Liver (tissue), 3 donors: ENCODE data around the gene LCMT2.

Experiments
- CTCF ChIP-seq: fragments of 150-350 bp; IDR thresholded peaks from 2 replicates; pipeline ENCODE4 v1.5.1; 2017; ENCODE audit warnings: improper control_type of control experiment, low read depth, low read length; ENCODE audit not compliant: missing input control
- EGR1 ChIP-seq, 2 donors: IDR thresholded peaks; 2 replicates each; pipeline ENCODE4 v1.6.1; 2016 to 2018; ENCODE audit warnings: antibody characterized with exemption in 2 of 2, low read depth in 2 of 2
- FOXA1 ChIP-seq: IDR thresholded peaks from 2 replicates; pipeline ENCODE4 v1.6.1; 2016; ENCODE audit warnings: antibody characterized with exemption
- FOXA2 ChIP-seq: IDR thresholded peaks from 2 replicates; pipeline ENCODE4 v1.6.1; 2016; ENCODE audit warnings: antibody characterized with exemption
- JUND ChIP-seq, 2 donors: IDR thresholded peaks; 2 replicates each; pipeline ENCODE4 v1.6.1; 2016; ENCODE audit warnings: antibody characterized with exemption in 2 of 2
- RXRA ChIP-seq, 2 donors: IDR thresholded peaks; 2 replicates each; pipeline ENCODE4 v1.6.1; 2017 to 2018; ENCODE audit warnings: antibody characterized with exemption in 2 of 2, mild to moderate bottlenecking in 1 of 2
- SP1 ChIP-seq: IDR thresholded peaks from 2 replicates; pipeline ENCODE4 v1.6.1; 2018; ENCODE audit warnings: antibody characterized with exemption, mild to moderate bottlenecking
- TAF1 ChIP-seq: conservative IDR thresholded peaks from 2 replicates; pipeline ENCODE4 v1.6.1; 2016; ENCODE audit warnings: antibody characterized with exemption, mild to moderate bottlenecking
- YY1 ChIP-seq: IDR thresholded peaks from 2 replicates; pipeline ENCODE4 v1.6.1; 2016; ENCODE audit warnings: antibody characterized with exemption, mild to moderate bottlenecking
- ZBTB33 ChIP-seq: IDR thresholded peaks from 2 replicates; pipeline ENCODE4 v1.6.1; 2016; ENCODE audit warnings: antibody characterized with exemption
- TF ChIP-seq, protein P1 (sequence below): IDR thresholded peaks from 2 replicates; pipeline ENCODE4 v1.6.1; 2016; ENCODE audit warnings: antibody characterized with exemption
- TF ChIP-seq, protein P2 (sequence below): IDR thresholded peaks from 2 replicates; pipeline ENCODE4 v1.6.1; 2016; ENCODE audit warnings: antibody characterized with exemption
- TF ChIP-seq, protein P3 (sequence below): IDR thresholded peaks from 2 replicates; pipeline ENCODE4 v1.6.1; 2016; ENCODE audit warnings: antibody characterized with exemption, mild to moderate bottlenecking
- donor health status: healthy.
- donor health status: healthy.

DNA sequence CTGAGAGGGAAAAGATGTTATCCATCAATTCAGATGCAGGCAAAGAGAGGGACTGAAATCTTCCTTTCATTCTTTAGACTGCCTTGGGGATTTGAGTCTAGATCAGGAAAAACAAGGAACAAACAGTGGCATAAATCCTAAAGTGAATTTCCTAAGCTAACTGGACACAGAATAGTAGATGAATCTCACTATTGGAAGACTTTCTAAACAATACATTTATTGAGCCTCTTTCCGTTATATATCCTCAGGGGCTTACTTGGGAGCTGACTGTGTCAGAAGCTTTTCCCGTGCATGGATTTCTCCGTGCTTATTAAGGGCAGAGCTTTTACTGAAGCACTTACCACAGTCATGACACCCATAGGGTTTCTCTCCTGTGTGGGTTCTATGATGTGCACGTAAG lies 30.4 kb upstream of the LCMT2 start:
- no peak for TF ChIP-seq CTCF
- TF ChIP-seq, protein P1, sequence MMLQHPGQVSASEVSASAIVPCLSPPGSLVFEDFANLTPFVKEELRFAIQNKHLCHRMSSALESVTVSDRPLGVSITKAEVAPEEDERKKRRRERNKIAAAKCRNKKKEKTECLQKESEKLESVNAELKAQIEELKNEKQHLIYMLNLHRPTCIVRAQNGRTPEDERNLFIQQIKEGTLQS, result no peak
- TF ChIP-seq EGR1 (IDR thresholded peaks at IDR 0.05; ENCODE audit: low read depth in 2 of 2), result no peak
- TF ChIP-seq, protein P2, sequence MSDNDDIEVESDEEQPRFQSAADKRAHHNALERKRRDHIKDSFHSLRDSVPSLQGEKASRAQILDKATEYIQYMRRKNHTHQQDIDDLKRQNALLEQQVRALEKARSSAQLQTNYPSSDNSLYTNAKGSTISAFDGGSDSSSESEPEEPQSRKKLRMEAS, result no peak
- TF ChIP-seq SP1, result no peak
- TF ChIP-seq FOXA1, result no peak
- TF ChIP-seq ZBTB33, result no peak
- TF ChIP-seq YY1, result no peak
- no peak for TF ChIP-seq FOXA2
- TF ChIP-seq, protein P3, sequence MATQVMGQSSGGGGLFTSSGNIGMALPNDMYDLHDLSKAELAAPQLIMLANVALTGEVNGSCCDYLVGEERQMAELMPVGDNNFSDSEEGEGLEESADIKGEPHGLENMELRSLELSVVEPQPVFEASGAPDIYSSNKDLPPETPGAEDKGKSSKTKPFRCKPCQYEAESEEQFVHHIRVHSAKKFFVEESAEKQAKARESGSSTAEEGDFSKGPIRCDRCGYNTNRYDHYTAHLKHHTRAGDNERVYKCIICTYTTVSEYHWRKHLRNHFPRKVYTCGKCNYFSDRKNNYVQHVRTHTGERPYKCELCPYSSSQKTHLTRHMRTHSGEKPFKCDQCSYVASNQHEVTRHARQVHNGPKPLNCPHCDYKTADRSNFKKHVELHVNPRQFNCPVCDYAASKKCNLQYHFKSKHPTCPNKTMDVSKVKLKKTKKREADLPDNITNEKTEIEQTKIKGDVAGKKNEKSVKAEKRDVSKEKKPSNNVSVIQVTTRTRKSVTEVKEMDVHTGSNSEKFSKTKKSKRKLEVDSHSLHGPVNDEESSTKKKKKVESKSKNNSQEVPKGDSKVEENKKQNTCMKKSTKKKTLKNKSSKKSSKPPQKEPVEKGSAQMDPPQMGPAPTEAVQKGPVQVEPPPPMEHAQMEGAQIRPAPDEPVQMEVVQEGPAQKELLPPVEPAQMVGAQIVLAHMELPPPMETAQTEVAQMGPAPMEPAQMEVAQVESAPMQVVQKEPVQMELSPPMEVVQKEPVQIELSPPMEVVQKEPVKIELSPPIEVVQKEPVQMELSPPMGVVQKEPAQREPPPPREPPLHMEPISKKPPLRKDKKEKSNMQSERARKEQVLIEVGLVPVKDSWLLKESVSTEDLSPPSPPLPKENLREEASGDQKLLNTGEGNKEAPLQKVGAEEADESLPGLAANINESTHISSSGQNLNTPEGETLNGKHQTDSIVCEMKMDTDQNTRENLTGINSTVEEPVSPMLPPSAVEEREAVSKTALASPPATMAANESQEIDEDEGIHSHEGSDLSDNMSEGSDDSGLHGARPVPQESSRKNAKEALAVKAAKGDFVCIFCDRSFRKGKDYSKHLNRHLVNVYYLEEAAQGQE, result no peak
- no peak for TF ChIP-seq TAF1
- TF ChIP-seq JUND (IDR thresholded peaks at IDR 0.05), result no peak
- TF ChIP-seq RXRA (IDR thresholded peaks at IDR 0.05), result no peak
